ENCODE results near the gene SLC16A10. TPM values are rescaled to one million over a fixed set of nuclear protein-coding genes. Genes with fewer than 3 reads are reported as not detected.
"Not testable (repeated sequence)": the region's sequence is repeated elsewhere in the genome, so short reads cannot be mapped to it uniquely, and the experiment has no call there.

SLC16A10 gene
- total RNA-seq, 4 donors from 2014 or later, result 2.5 to 9.5 (median 9.3) TPM

DNA sequence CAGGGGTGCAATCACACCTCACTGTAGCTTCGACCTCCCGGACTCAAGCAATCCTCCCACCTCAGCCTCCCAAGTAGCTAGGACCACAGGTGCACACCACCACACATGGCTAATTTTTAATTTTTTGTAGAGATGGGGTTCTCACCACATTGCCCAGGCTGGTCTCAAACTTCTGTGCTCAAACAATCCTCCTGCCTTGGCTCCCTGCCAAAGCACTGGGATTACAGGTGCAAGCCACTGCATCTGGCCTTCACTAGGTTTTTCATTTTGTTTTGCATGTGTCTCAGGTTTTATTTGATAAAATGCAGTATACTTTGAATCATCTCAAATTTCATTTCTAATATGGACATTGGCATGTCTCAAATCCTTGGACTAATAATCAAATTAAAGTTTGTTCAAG is 98.7 kb downstream of the SLC16A10 start:
- TF ChIP-seq POLR2A (IDR thresholded peaks at IDR 0.05) (no peak), CTCF (IDR thresholded peaks at IDR 0.05) (no peak)
- Histone ChIP-seq H3K4me1 (no peaks in the 10 kb centered on the region), H3K9me3 (no peaks in the 10 kb centered on the region), H3K4me3 (no peak overlapping the region), H3K36me3 (no peaks in the 10 kb centered on the region), H3K27me3 (no peaks in the 10 kb centered on the region), H3K27ac (no peak overlapping the region)
- no peak for DNase-seq

- no peak for DNase-seq
- TF ChIP-seq CTCF (IDR thresholded peaks at IDR 0.05) (no peak), POLR2A (IDR thresholded peaks at IDR 0.05) (no peak)
- no peaks in the 10 kb centered on the region for H3K36me3 ChIP-seq
- no peak overlapping the region for H3K27ac ChIP-seq
- H3K4me3 ChIP-seq, result no peak overlapping the region
- no peaks in the 10 kb centered on the region for H3K9me3 ChIP-seq
- no peaks in the 10 kb centered on the region for H3K4me1 ChIP-seq
- no peaks in the 10 kb centered on the region for H3K27me3 ChIP-seq
Observed at GRCh38 chr6:111187874-111188273, 100.6 kb downstream of the SLC16A10 start.

DNA sequence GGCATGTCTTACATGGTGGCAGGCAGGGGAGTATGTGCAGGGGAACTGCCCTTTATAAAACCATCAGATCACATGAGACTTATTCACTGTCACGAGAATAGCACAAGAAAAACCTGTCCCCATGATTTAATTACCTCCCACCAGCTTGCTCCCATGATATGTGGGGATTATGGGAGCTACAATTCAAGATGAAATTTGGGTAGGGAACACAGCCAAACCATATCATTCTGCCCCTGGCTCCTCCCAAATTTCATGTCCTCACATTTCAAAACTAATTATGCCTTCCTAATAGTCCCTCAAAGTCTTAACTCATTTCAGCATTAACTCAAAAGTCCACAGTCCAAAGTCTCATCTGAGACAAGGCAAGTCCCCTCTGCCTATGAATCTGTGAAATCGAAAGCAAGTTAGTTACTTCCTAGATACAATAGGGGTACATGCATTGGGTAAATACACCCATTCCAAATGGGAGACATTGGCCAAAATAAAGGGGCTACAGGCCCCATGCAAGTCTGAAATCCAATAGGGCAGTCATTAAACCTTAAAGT is 102.4 kb downstream of the SLC16A10 start:
- peak overlapping the region in 1 of 4 donors; percentile 39 for H3K27ac ChIP-seq
- not testable (repeated sequence) for DNase-seq

GRCh38 chr6:111190637-111191036 is 103.3 kb downstream of the SLC16A10 start:
- H3K4me3 ChIP-seq, result no peak overlapping the region

More for the DNA sequence above, 102.4 kb downstream of the SLC16A10 start:
- not testable (repeated sequence) for H3K36me3 ChIP-seq, H3K4me1 ChIP-seq, H3K9me3 ChIP-seq, H3K4me3 ChIP-seq, H3K27me3 ChIP-seq

DNA sequence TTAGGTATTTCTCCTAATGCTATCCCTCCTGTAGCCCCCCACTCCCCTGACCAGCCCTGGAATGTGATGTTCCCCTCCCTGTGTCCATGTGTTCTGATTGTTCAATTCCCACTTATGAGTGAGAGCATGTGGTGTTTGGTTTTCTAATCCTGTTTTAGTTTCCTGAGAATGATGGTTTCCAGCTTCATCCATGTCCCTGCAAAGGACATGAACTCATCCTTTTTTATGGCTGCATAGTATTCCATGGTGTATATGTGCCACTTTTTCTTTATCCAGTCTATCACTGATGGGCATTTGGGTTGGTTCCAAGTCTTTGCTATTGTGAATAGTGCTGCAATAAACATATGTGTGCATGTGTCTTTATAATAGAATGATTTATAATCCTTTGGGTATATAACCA is 103.8 kb downstream of the SLC16A10 start:
- H3K27me3 ChIP-seq, DNase-seq, H3K4me1 ChIP-seq, H3K4me3 ChIP-seq, H3K9me3 ChIP-seq, H3K27ac ChIP-seq, H3K36me3 ChIP-seq: not testable (repeated sequence)

More at GRCh38 chr6:111190637-111191036, 103.3 kb downstream of the SLC16A10 start:
- no peaks in the 10 kb centered on the region for H3K4me1 ChIP-seq
- no peak overlapping the region for H3K27ac ChIP-seq
- no peaks in the 10 kb centered on the region for H3K9me3 ChIP-seq
- DNase-seq, result no peak
- H3K36me3 ChIP-seq, result no peaks in the 10 kb centered on the region
- no peak for TF ChIP-seq CTCF (IDR thresholded peaks at IDR 0.05)
- TF ChIP-seq POLR2A (IDR thresholded peaks at IDR 0.05), result no peak
- H3K27me3 ChIP-seq, result no peaks in the 10 kb centered on the region

DNA sequence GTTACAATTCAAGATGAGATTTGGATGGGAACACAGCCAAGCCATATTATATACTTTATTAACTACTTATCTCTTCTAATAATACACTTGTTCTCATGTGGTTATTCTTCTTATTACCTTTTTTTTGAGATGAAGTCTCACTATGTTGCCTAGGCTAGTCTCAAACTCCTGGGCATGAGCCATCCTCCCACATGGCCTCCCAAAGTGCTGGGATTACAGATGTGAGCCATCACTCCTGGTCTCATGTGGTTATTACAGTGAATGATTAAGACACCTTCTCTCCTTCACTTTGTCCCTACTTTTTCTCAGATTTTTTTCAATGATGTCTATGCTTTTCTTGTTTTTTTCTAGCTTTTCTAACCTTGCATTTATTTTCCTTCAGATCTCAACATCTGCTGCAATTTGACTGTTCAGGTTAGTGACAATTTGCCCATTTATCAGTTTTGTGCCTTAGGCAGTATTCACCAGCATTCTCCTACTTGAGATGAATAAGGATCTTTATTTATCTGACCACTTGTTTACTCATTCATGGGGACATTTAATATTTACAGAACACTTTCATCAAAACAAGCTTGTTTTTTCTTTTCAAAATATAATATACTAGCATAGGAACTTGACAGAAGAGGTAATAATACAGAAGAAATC is 105.7 kb downstream of the SLC16A10 start:
- Histone ChIP-seq H3K27me3 (no peaks in the 10 kb centered on the region), H3K36me3 (no peaks in the 10 kb centered on the region), H3K4me1 (no peaks in the 10 kb centered on the region), H3K9me3 (no peaks in the 10 kb centered on the region), H3K27ac (no peak overlapping the region), H3K4me3 (no peak overlapping the region)
- DNase-seq, result no peak
- TF ChIP-seq CTCF (IDR thresholded peaks at IDR 0.05) (no peak), POLR2A (IDR thresholded peaks at IDR 0.05) (no peak)

- no peak overlapping the region for H3K27ac ChIP-seq
- DNase-seq, result no peak
Observed at GRCh38 chr6:111195656-111196055, 108.4 kb downstream of the SLC16A10 start.

More at GRCh38 chr6:111195656-111196055, 108.4 kb downstream of the SLC16A10 start:
- no peaks in the 10 kb centered on the region for H3K27me3 ChIP-seq
- no peaks in the 10 kb centered on the region for H3K4me1 ChIP-seq
- no peak for TF ChIP-seq CTCF (IDR thresholded peaks at IDR 0.05)
- TF ChIP-seq POLR2A (IDR thresholded peaks at IDR 0.05), result no peak
- no peak overlapping the region for H3K4me3 ChIP-seq
- no peaks in the 10 kb centered on the region for H3K9me3 ChIP-seq
- no peaks in the 10 kb centered on the region for H3K36me3 ChIP-seq

Data from Peyer's patch (tissue), 4 donors.